Dermis microvascular lymphatic vessel endothelial cell (primary cell): ENCODE measurements around the gene PPP1R7. TPM values are rescaled to one million over a fixed set of nuclear protein-coding genes. Genes with fewer than 3 reads are reported as not detected.

ENCODE experiments used
- DNase-seq, 2 donors: peaks; one replicate each; pipeline versions ENCODE4 v3.0.0 to v3.0.0-alpha.2; 2010; ENCODE audit warnings: low read depth in 2 of 2
- total RNA-seq: library from RNA; depleted of rRNA; stranded (reverse); fragments of >200 nt; gene quantifications from 2 replicates; pipeline ENCODE4 v1.2.1, GENCODE V29; 2014

PPP1R7 gene
- total RNA-seq, 1 donor from 2014 or later, result 50.5 TPM

DNA sequence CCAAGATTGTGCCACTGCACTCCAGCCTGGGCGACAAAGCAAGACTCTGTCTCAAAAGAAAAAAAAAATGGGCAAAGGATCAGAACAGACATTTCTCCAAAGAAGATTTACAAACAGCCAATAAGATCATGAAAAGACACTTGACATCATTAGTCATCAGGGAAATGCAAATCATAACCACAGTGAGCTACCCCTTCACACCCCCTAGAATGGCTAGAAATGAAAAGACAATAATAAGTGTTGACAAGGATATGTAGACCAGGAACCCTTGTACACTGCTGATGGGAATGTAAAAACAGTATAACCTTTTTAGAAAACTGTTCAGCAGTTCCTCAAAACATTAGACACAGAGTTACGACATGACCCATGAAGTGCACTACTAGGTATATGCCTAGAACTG lies 29.8 kb upstream of the PPP1R7 start:
- DNase-seq, result no peak

GRCh38 chr2:241121008-241121407 lies 29.3 kb upstream of the PPP1R7 start:
- DNase-seq, result no peak

DNA sequence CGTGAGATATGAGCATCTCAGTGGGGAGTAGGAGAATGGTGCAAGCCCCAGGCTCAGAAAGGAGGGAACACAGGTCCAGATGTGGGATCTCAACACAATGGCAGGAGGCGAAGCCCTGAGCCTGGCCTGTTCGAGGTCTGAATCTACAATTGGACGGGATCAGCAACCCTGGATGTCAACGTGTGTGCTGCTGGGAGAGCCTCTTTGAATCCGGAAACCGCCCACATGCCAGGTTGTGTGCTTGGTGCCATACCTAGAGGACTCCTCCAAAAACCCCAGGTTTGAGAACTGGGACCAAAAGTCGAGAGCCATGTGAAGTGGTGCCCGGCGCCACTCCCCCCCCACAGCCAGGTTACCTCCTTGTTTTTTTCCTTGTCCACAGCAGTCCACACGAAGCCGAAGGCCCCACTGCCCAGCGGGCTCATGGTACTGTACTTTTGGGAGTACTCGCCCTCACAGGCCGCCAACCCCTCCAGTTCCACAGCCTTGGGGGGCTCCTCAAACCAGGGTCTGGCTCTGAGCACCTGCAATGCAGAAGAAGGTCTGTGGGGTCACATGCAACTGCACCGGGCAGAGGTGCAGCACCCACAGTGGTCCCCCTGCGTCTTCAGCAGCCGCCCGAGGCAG lies 27.8 kb upstream of the PPP1R7 start:
- no peak for DNase-seq

GRCh38 chr2:241123816-241124536 lies 26.3 kb upstream of the PPP1R7 start:
- no peak for DNase-seq

DNA sequence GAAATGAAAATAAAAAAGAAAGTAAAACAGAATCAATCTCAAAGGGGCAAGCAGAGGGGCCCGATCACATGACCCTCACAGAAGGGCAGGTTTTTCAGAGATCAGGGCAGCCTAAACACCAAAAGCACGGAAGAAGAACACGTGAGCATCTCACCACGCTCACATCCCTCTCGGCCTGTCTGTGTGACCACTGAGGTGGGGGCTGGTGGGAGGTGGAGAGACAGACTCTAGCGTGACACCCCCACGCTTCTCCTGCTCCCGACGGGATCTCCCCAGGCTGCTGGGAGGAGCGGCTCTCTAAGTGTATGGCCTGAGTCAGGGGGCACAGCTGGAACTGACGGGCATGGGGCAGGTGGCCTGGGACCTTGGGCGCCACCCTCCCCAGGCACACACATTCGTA lies 24.6 kb upstream of the PPP1R7 start:
- DNase-seq, result no peak

DNA sequence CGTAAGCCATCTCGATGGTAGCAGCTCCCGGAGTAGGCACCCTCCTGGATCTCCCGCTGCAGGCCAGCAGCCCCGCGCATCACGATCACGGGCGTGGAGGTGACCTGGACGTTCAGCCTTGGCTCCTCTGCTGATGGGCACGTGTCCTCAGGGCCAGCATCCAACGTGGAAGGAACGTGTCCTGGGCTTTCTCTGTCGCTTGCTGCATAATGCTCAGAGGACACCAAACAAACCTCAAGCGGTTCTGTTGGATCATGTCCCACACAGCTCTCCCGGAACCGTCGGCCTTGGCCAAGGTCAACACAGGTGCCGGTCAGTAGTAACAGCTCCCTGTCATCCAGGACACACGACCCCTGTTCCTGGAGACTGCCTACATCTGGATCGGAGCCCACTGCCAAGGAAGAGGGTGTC lies 24.1 kb upstream of the PPP1R7 start:
- peak in 1 of 2 donors; percentile 10 for DNase-seq

- DNase-seq, result no peak
Observed at GRCh38 chr2:241126771-241127202, 23.5 kb upstream of the PPP1R7 start.

- DNase-seq, result no peak
Observed at GRCh38 chr2:241128266-241128665, 22.0 kb upstream of the PPP1R7 start.

GRCh38 chr2:241129086-241129871 lies 21.0 kb upstream of the PPP1R7 start:
- no peak for DNase-seq

DNA sequence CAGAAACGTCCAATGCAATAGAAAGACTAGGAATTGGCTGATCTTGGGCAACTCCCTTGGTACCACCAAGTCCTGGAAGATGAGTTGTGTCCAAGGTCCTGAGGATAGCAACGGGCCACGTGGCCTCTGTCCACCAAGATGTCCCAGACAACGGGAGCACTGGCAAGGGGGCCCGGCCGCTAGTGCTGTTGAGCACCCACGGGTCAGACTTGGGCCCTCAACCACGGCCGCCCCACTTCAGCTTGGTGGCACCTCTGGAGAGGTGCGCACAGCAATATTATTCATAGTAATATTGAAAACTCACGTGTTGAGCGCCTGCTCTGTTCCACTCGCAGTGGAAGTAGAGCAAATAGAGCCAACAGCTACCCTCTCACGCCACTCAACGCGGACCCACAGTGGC lies 20.0 kb upstream of the PPP1R7 start:
- DNase-seq, result no peak

GRCh38 chr2:241131531-241131930 lies 18.7 kb upstream of the PPP1R7 start:
- no peak for DNase-seq

GRCh38 chr2:241132538-241133435 lies 17.5 kb upstream of the PPP1R7 start:
- no peak for DNase-seq

DNA sequence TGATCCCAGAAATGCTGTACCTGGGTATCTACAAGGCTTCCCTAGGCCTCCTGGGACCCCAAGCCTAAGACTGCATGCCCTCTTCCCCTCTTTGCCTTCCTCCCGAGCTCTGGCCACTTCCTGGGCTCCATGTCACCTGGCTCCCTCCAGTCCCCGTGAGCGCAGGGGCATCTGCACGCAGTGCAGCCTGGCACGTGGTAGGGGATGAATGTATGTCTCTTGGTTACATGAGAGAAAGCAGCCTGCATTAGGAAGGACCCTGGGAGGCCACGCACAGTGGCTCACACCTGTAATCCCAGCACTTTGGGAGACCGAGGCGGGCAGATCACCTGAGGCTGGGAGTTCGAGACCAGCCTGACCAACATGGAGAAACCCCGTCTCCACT lies 16.8 kb upstream of the PPP1R7 start:
- no peak for DNase-seq

DNA sequence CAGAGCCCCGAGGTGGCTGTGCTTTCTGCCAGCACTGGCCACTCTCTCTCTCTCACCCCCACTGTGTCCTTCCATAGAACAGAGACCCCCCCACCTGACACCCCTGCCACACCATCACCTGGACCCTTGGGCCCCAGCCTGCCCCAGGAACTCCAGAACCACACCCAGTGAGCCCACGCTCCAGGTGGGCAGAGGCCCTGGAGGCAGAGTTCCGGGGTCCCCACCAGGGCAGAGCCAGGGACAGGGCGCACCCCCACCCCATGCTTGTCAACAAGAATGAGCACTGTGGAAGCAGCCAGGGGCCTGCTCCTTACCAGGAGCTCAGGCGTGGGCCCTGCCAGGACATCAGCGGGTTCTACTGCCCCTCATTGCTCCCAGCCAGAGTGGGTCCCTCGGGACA lies 15.6 kb upstream of the PPP1R7 start:
- no peak for DNase-seq

GRCh38 chr2:241135737-241136136 lies 14.5 kb upstream of the PPP1R7 start:
- no peak for DNase-seq

DNA sequence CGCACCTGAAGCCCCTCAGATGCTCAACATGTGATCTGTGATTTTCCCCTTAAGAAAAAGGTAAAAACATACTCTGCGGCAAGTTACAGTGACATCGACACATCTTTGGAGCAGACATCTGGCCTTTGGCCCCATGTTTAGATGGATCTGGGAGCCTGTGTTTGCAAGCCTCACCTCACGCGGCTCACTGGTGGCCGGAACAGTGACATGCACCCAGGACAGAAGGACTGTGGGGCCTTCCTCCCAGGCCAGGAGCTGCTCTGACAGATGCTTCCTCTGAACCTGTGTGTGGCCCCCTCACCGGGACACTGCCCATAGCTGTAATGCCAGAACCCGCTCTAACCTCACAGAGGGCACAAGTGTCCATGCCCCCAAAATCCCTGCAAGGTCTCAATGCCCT lies 14.1 kb upstream of the PPP1R7 start:
- no peak for DNase-seq

DNA sequence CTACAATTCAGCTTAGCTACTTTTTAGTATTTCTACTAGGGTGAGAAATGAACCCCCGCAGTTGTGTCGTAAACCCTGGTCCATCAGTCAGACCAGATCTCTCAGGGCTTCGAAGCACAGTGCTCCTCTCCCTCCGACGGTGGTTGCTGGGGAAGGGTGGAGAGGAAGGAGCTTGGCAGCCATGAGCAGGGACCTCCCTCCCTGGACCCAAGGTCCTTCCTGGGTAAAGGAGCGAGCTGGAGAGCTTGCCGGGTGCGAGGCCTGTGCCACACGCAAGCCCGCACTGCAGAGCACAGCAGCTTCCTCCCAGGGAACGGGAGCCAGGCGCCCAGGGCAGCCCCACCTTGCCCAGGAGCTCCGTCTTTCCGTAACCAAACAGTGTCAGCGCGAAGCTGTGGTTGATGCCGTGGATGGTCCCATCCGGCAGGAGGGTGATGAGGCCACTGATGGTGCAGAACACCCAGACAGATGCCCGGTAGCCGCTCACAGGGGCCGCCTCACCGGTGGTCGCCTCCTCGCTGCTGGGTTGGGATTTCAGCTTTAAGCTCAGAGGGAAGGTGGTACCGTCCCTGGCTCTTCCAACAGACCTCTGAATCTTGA lies 13.5 kb upstream of the PPP1R7 start:
- DNase-seq, result no peak

GRCh38 chr2:241137276-241138190 lies 12.7 kb upstream of the PPP1R7 start:
- DNase-seq, result no peak

GRCh38 chr2:241138471-241138870 lies 11.8 kb upstream of the PPP1R7 start:
- DNase-seq, result no peak
